ENCODE measurements around the gene NEUROG1. TPM values are rescaled to one million over a fixed set of nuclear protein-coding genes. Genes with fewer than 3 reads are reported as not detected.

Gene NEUROG1
- total RNA-seq: not detected in 2 replicates

GRCh38 chr5:135535820-135536801 lies at the start of gene NEUROG1:
Gene NEUROG1, minus strand, starts transcription at chr5:135535964. Its CDS starts 274 bp downstream, at chr5:135535690.

GRCh38 chr5:135578685-135579341 lies 43.0 kb upstream of the NEUROG1 start, which contains the start of gene CXCL14:
Gene CXCL14, minus strand, starts transcription at chr5:135578991. Its CDS starts 213 bp downstream, at chr5:135578778.

Other genes with a start within 250 kb of the NEUROG1 start
- 118 and 162 TPM in 2 replicates for gene MACROH2A1, start 136.7 kb downstream of the NEUROG1 start, total RNA-seq
- not detected in 2 replicates for gene DCANP1, start 88.6 kb downstream of the NEUROG1 start, total RNA-seq
- gene TIFAB, start 83.6 kb downstream of the NEUROG1 start, total RNA-seq: not detected in 2 replicates
- gene CXCL14, start 43.0 kb upstream of the NEUROG1 start, total RNA-seq: 0.14 and 0.37 TPM in 2 replicates

Data from smooth muscle cell of bladder (primary cell).